Measurements from ENCODE around the gene UBALD2. TPM values are rescaled to one million over a fixed set of nuclear protein-coding genes. Genes with fewer than 3 reads are reported as not detected.
A peak's percentile ranks its signal among the peaks of the same experiment; 100 is the strongest.
"Not testable (repeated sequence)": the region's sequence is repeated elsewhere in the genome, so short reads cannot be mapped to it uniquely, and the experiment has no call there.

The UBALD2 gene
- polyA plus RNA-seq, 4 donors: 29.0 to 60.6 (median 49.1) TPM

GRCh38 chr17:76275382-76276068 lies 10.4 kb downstream of the UBALD2 start:
- no peak for DNase-seq (ENCODE audit: low read depth in 4 of 4, low spot score in 2 of 4)

GRCh38 chr17:76276069-76276431 lies 10.9 kb downstream of the UBALD2 start:
- no peak for DNase-seq (ENCODE audit: low read depth in 4 of 4, low spot score in 2 of 4)

DNA sequence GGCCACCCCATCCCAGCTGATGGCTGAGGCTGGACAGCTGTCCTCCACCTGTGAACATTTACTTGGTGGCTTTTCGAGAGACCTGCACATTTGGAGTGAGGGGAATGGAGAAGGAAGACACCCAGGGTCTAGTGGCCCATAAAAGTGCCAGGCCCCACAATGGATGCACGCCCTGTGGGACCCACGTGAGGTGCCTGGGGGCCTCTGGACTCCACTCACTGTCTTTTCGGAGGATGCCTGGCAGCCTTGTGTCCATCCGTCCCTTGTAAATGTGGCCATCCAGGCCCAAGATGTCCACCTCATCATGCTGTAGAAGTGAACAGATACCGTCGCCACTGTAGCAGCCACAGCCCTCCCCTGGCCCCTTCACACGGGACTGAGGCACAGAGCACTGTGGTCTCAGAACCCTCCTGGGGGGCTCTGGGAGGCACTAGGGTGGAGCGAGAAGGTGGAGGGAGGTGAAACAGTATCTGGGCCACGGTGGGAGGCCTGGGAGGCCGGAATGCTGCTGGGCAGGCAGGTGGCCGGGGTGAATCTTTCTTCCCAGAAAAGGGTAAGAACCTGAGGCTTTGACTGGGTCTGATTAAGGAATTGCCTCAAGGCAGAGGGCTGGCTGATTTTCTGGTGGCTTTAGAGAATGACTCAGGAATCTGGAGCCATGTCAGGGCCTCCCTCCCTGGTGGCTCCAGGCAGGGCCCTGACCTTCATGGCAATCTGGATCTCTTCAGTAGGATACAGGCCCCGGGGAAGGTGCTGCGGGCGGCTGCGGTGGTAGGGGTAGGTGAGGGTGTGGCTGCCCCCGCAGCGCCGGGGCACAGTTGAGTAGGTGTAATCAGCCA lies 11.5 kb downstream of the UBALD2 start:
- no peak for DNase-seq (ENCODE audit: low read depth in 4 of 4, low spot score in 2 of 4)

DNA sequence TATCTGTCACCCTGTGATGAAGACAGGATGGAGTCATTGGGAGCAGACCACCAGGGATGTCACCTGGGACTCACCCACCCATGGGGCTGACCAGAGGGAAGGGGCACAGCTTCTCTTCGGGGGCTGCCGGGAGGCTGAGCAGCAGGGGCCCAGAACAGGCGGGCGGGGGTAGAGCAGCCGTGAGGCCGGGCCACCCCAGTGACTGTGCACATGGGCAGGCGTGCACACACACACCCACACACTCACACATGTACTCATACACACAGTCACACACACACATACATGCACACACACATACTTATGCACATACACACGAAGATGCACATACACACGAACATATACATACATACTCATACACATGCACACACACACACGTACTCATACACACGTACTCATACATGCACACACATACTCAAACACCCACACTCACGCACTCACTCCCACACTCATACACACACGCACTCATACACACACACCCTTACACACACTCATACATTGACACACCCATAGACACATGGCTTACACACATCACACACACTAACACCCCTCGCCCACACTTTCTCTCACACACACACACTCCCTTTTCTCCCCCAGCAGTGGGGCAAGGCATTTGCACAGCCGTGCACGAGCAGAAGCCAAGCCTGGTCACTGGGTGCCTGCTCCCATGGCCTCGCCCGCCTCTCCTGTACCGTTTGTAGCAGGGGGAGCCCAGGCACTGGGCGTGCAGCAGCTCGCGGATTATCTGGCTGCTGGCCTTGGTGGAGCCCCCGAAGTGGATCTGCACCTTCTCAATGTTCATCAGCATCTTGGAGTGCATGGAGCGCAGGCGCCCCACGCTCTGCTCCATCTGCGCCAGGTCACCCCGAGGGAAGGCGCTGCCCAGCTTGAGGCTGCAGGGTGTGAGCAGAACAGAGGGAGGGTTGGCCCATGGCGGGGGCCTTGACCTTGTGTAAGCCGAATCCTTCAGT lies 12.4 kb downstream of the UBALD2 start:
- no peak for DNase-seq (ENCODE audit: low read depth in 4 of 4, low spot score in 2 of 4)

DNA sequence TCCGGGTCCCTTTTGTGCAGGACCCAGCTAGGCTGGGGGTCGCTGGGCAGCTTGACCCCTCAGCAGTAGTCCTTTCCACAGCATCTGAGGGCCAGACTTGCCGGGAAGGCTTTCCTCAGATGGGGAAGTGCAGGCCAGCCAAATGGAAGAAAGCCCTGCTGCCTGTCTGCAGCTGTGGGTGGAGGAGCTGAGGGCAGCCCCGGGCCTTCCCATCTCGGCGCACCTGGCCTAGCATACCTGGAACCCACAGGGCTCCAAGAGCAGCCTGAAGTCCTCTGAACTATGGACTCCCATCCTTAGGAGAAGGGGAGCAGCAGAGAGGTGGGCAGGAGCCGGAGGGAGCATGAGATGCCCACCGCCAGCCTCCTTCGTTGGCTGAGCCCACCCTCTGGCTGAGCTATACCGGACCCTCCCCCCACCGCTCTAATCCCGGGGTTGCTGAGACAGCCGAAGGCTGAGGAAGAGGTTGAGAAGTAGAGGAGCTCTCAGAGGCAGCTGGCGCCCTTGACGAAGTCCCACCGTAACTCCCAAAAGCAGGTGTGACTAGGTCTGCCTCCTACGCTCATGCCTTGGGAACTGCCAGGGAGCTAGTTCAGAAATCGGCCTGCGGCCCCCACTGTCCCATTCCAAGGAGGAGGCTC lies 13.2 kb downstream of the UBALD2 start:
- DNase-seq (ENCODE audit: low read depth in 4 of 4, low spot score in 2 of 4): no peak

DNA sequence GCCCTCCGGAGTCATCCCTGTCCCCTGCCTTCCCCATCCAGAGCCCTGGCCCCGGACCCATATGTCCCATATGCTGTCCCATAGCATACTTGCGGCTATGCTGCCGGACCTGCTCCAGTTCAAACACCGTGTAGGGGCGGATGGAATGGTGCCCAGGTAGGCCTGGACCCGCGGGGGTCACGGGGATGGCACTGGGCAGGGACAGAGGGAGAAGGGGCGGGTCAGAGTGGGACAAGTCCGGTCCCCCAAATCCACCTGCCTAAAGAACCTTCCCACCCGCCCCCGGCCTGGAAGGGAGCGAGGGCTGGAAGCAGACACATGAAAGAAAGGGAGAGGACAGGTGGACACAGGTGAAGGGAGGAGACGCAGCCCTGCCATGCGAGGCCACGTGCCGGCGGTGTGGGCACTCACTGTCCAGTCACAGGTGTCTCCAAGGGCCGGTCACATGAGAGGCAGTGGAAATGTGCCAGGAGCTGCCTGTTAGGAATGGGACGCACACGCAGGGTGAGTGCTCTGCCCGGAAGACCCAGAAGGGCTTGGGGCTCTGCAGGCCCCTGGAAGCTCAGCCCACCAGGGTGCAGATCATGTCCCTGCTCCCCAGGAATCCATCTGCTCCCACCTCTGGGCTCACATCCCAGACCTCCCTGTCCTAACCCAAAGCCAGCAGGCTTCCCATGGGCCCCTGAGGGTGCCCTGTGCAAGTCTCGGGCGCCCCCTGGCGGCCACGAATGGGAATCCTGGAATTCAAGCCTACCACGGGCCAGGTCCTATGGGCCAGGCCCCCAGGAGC lies 14.0 kb downstream of the UBALD2 start:
- peak in 2 of 4 donors; percentile 62 to 76 for DNase-seq (ENCODE audit: low read depth in 4 of 4, low spot score in 2 of 4)

GRCh38 chr17:76279742-76280287 lies 14.7 kb downstream of the UBALD2 start:
- no peak for DNase-seq (ENCODE audit: low read depth in 4 of 4, low spot score in 2 of 4)

GRCh38 chr17:76280650-76281049 lies 15.5 kb downstream of the UBALD2 start:
- no peak for DNase-seq (ENCODE audit: low read depth in 4 of 4, low spot score in 2 of 4)

- DNase-seq (ENCODE audit: low read depth in 4 of 4, low spot score in 2 of 4): no peak
These were observed 16.6 kb downstream of the UBALD2 start for GRCh38 chr17:76281573-76282371.

- DNase-seq (ENCODE audit: low read depth in 4 of 4, low spot score in 2 of 4): no peak
These were observed 27.4 kb downstream of the UBALD2 start for GRCh38 chr17:76292567-76292966.

GRCh38 chr17:76293106-76293505 lies 28.0 kb downstream of the UBALD2 start:
- DNase-seq (ENCODE audit: low read depth in 4 of 4, low spot score in 2 of 4): no peak

DNA sequence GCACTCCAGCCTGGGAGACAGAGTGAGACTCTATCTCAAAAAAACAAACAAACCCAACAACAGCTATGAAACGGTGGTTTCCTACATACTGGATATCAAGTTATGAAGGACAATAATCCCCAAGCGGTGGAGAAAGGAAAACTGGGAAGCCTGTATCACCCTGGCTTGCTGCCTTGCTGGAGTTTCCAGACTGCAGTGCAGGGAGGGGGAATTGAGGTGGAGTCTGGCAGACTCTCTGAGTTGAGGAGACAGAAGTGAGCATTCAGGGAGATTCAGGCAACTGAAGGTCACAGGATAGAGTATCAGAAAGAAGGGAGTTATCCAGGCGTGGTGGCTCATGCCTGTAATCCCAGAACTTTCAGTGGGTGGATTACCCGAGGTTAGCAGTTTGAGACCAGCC lies 31.0 kb downstream of the UBALD2 start:
- no peak for DNase-seq (ENCODE audit: low read depth in 4 of 4, low spot score in 2 of 4)

- no peak for DNase-seq (ENCODE audit: low read depth in 4 of 4, low spot score in 2 of 4)
These were observed 31.7 kb downstream of the UBALD2 start for GRCh38 chr17:76296889-76297288.

DNA sequence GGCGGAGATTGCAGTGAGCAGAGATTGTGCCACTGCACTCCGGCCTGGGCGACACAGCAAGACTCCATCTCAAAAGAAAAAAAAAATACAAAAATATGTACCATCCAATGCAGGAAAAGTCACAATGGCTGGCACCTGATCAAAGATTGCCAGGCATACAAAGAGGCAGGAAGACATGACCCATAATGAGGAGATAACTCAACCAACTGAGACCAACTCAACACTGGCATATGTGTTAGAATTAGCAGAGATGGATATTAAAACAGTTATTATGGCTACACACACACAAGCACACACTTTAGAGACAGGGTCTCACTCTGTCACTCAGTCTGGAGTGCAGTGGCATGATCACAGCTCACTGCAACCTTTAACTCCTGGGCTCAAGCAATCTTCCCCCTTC lies 32.3 kb downstream of the UBALD2 start:
- DNase-seq (ENCODE audit: low read depth in 4 of 4, low spot score in 2 of 4): no peak

GRCh38 chr17:76304226-76305134 lies 39.3 kb downstream of the UBALD2 start:
- DNase-seq (ENCODE audit: low read depth in 4 of 4, low spot score in 2 of 4): no peak

DNA sequence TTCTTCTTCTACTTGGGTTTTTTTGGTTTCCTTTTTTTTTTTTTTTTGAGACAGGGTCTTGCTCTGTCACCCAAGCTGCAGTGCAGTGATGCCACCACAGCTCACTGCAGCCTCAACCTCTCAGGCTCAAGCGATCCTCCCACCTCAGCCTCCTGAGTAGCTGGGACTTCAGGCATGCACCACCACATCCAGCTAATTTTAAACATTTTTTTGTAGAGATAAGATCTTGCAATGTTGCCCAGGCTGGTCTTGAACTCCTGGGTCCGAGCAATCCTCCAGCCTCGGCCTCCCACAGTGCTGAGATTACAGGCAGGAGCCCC lies 39.9 kb downstream of the UBALD2 start:
- DNase-seq (ENCODE audit: low read depth in 4 of 4, low spot score in 2 of 4): not testable (repeated sequence)

DNA sequence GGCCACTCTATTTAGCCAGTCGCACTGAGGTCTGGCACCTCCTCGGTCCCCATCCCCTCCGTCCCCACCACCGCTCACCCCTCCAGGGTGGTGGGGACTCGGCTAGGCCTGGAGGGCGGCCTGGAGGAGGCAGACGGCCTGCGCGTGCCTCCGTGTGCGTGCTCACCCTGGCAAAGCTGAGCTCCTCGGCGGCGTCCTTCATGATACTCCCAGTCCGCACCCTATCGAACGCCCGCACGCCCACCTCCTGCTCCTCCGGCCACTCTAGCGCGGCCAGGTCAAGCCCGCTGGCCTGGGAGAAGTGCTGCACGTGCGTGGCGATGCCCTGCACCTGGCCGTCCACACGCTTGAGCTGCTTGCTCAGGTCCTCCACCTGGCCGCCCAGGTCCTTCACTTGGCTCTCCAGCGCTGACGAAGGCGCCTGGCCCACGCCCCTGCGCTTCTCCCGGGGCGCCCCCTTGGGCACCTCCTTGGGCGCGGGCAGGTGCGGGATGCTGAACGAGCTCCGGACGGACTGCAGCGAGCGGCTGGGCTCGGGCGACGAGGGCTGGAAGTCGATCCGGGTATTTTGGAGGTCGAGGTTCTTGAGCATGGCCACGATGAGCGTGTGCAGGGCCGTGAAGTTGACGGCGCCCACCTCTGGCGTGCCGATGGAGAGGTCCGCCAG lies 42.3 kb downstream of the UBALD2 start:
- DNase-seq (ENCODE audit: low read depth in 4 of 4, low spot score in 2 of 4): no peak

Data from left renal cortex interstitium (tissue), 4 donors.